ENCODE results near the gene RYR2. TPM values are rescaled to one million over a fixed set of nuclear protein-coding genes. Genes with fewer than 3 reads are reported as not detected.

The RYR2 gene
- total and polyA plus RNA-seq, 2 of the 8 experiments (the other 6 are each of a cell fraction or from before 2014, with no cell fraction given): 1.3 to 4.4 TPM

DNA sequence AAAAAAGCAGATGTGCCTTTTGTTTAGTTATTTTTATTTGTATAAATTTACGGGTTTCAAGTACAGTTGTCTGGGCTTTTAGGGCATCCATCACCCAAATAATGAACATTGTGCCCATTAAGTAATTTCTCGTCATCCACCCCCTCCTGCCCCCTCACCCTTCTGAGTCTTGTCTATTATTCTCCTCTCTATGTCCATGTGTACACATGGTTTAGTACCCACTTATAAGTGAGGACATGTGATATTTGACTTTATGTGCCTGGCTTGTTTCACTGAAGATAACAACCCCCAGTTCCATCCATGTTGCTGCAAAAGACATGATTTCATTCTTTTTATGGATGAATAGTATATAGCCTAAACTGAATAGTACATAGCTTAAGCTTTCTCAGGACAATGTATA, 659.5 kb downstream of the RYR2 start (continued):
- TF ChIP-seq, protein P1, sequence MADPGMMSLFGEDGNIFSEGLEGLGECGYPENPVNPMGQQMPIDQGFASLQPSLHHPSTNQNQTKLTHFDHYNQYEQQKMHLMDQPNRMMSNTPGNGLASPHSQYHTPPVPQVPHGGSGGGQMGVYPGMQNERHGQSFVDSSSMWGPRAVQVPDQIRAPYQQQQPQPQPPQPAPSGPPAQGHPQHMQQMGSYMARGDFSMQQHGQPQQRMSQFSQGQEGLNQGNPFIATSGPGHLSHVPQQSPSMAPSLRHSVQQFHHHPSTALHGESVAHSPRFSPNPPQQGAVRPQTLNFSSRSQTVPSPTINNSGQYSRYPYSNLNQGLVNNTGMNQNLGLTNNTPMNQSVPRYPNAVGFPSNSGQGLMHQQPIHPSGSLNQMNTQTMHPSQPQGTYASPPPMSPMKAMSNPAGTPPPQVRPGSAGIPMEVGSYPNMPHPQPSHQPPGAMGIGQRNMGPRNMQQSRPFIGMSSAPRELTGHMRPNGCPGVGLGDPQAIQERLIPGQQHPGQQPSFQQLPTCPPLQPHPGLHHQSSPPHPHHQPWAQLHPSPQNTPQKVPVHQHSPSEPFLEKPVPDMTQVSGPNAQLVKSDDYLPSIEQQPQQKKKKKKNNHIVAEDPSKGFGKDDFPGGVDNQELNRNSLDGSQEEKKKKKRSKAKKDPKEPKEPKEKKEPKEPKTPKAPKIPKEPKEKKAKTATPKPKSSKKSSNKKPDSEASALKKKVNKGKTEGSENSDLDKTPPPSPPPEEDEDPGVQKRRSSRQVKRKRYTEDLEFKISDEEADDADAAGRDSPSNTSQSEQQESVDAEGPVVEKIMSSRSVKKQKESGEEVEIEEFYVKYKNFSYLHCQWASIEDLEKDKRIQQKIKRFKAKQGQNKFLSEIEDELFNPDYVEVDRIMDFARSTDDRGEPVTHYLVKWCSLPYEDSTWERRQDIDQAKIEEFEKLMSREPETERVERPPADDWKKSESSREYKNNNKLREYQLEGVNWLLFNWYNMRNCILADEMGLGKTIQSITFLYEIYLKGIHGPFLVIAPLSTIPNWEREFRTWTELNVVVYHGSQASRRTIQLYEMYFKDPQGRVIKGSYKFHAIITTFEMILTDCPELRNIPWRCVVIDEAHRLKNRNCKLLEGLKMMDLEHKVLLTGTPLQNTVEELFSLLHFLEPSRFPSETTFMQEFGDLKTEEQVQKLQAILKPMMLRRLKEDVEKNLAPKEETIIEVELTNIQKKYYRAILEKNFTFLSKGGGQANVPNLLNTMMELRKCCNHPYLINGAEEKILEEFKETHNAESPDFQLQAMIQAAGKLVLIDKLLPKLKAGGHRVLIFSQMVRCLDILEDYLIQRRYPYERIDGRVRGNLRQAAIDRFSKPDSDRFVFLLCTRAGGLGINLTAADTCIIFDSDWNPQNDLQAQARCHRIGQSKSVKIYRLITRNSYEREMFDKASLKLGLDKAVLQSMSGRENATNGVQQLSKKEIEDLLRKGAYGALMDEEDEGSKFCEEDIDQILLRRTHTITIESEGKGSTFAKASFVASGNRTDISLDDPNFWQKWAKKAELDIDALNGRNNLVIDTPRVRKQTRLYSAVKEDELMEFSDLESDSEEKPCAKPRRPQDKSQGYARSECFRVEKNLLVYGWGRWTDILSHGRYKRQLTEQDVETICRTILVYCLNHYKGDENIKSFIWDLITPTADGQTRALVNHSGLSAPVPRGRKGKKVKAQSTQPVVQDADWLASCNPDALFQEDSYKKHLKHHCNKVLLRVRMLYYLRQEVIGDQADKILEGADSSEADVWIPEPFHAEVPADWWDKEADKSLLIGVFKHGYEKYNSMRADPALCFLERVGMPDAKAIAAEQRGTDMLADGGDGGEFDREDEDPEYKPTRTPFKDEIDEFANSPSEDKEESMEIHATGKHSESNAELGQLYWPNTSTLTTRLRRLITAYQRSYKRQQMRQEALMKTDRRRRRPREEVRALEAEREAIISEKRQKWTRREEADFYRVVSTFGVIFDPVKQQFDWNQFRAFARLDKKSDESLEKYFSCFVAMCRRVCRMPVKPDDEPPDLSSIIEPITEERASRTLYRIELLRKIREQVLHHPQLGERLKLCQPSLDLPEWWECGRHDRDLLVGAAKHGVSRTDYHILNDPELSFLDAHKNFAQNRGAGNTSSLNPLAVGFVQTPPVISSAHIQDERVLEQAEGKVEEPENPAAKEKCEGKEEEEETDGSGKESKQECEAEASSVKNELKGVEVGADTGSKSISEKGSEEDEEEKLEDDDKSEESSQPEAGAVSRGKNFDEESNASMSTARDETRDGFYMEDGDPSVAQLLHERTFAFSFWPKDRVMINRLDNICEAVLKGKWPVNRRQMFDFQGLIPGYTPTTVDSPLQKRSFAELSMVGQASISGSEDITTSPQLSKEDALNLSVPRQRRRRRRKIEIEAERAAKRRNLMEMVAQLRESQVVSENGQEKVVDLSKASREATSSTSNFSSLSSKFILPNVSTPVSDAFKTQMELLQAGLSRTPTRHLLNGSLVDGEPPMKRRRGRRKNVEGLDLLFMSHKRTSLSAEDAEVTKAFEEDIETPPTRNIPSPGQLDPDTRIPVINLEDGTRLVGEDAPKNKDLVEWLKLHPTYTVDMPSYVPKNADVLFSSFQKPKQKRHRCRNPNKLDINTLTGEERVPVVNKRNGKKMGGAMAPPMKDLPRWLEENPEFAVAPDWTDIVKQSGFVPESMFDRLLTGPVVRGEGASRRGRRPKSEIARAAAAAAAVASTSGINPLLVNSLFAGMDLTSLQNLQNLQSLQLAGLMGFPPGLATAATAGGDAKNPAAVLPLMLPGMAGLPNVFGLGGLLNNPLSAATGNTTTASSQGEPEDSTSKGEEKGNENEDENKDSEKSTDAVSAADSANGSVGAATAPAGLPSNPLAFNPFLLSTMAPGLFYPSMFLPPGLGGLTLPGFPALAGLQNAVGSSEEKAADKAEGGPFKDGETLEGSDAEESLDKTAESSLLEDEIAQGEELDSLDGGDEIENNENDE (IDR thresholded peaks at IDR 0.05; ENCODE audit: insufficient replicate concordance, low read length): no peak
- TF ChIP-seq TBP (IDR thresholded peaks at IDR 0.05; ENCODE audit: low read depth, low read length) (no peak), MAFK (IDR thresholded peaks at IDR 0.05; ENCODE audit: low read depth, low read length) (no peak), POLR2AphosphoS5 (IDR thresholded peaks at IDR 0.05; ENCODE audit: low read depth, low read length) (no peak), CREB1 (IDR thresholded peaks at IDR 0.05) (no peak), KDM5A (IDR thresholded peaks at IDR 0.05; ENCODE audit: low read length) (no peak), PHF8 (conservative IDR thresholded peaks at IDR 0.05; ENCODE audit: low read depth, low read length) (no peak), GABPA (IDR thresholded peaks at IDR 0.05; ENCODE audit: borderline replicate concordance, insufficient read depth, low read length) (no peak), CBX8 (IDR thresholded peaks at IDR 0.05; ENCODE audit: borderline replicate concordance, low read depth, low read length) (no peak), BCL11A (IDR thresholded peaks at IDR 0.05; ENCODE audit: low read depth in 2 of 2, low read length in 2 of 2) (no peak), CTBP2 (IDR thresholded peaks at IDR 0.05; ENCODE audit: borderline replicate concordance, insufficient read depth, insufficient read length, low read length) (no peak), TAF1 (IDR thresholded peaks at IDR 0.05; ENCODE audit: low read depth, low read length) (no peak)
